ENCODE measurements around the gene ENSA. TPM values are rescaled to one million over a fixed set of nuclear protein-coding genes. Genes with fewer than 3 reads are reported as not detected.
"Not testable (repeated sequence)": the region's sequence is repeated elsewhere in the genome, so short reads cannot be mapped to it uniquely, and the experiment has no call there.

ENSA gene
- total RNA-seq, 6 experiments from 2014 or later = 60.4 to 166 (median 71.2) TPM

- 70% methylated on average over 9 of the region's 9 CpGs for WGBS (ENCODE audit: insufficient coverage, low coverage, low lambda C conversion rate, missing lambda C conversion rate)
- no peak for DNase-seq
- Histone ChIP-seq H3K27me3 (no peaks in the 10 kb centered on the region), H3K9me3 (no peaks in the 10 kb centered on the region), H3K36me3 (peaks cover 0 to 18% (median 3%) of the 10 kb centered on the region in 4 donors), H3K4me1 (peaks cover 0 to 10% (median 4%) of the 10 kb centered on the region in 4 donors), H3K27ac (no peak overlapping the region), H3K4me3 (no peak overlapping the region)
- intact Hi-C loops (cut with DNase I) = no loop called here
- no peak for TF ChIP-seq CTCF (IDR thresholded peaks at IDR 0.05)
- TF ChIP-seq POLR2A (IDR thresholded peaks at IDR 0.05) = no peak
- peak in 3 of 4 donors; percentile 49 to 77 (median 65) for ATAC-seq
Measured at GRCh38 chr1:150662811-150663210, 33.4 kb upstream of the ENSA start.

DNA sequence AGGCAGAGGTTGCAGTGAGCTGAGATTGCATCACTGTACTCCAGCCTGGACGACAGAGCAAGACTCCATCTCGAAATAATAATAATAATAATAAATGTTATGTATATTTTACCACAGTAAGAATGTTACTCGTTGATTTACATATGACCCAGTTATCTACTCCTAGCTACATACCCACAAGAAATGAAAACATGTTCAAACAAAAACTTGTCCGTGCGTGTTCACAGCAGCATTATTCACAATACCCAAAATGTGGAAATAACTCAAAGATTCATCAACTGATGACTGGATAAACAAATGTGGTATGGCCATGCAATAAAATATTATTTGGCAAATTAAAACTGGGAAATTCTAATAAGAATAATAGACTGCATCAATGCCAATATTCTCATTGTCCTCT lies 31.7 kb upstream of the ENSA start:
- ATAC-seq (no peak), DNase-seq (no peak)
- no peak for TF ChIP-seq POLR2A (IDR thresholded peaks at IDR 0.05)
- TF ChIP-seq CTCF (IDR thresholded peaks at IDR 0.05) = no peak
- Histone ChIP-seq H3K9me3 (no peaks in the 10 kb centered on the region), H3K4me3 (no peak overlapping the region), H3K4me1 (peaks cover 0 to 13% (median under 1%) of the 10 kb centered on the region in 4 donors), H3K27me3 (no peaks in the 10 kb centered on the region), H3K36me3 (peaks cover 0 to 18% (median 3%) of the 10 kb centered on the region in 4 donors), H3K27ac (no peak overlapping the region)
- intact Hi-C loops (cut with DNase I) = no loop called here
- 93% methylated on average over 4 of the region's 5 CpGs for WGBS (ENCODE audit: insufficient coverage, low coverage, low lambda C conversion rate, missing lambda C conversion rate)

DNA sequence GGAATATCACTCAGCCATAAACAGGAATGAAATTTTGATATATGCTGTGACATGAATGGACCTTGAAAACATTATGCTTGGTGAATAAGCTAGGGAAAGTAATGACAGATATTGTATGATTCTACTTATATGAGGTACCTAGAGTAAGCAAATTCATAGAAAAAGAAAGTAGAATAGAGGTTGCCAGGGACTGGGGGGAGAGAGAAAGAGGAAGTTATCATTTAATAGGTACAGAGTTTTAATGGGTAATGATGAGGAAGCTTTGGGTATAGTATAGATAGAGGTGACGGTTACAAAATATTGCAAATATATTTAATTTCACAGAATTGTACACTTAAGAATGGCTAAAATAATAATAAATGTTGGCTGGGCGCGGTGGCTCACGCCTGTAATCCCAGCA lies 31.2 kb upstream of the ENSA start:
- no peak overlapping the region for H3K4me3 ChIP-seq
- H3K9me3 ChIP-seq = no peaks in the 10 kb centered on the region
- peaks cover 0 to 19% (median 2%) of the 10 kb centered on the region in 4 donors for H3K4me1 ChIP-seq
- 83% methylated on average over 4 of the region's 4 CpGs for WGBS (ENCODE audit: insufficient coverage, low coverage, low lambda C conversion rate, missing lambda C conversion rate)
- no peaks in the 10 kb centered on the region for H3K27me3 ChIP-seq
- intact Hi-C loops (cut with DNase I) = no loop called here
- H3K27ac ChIP-seq = no peak overlapping the region
- DNase-seq (no peak), ATAC-seq (no peak)
- H3K36me3 ChIP-seq = peaks cover 0 to 18% (median 3%) of the 10 kb centered on the region in 4 donors
- TF ChIP-seq CTCF (IDR thresholded peaks at IDR 0.05) = no peak

- DNase-seq; intact Hi-C loops (cut with DNase I); H3K9me3 ChIP-seq; ATAC-seq; H3K27me3 ChIP-seq: not testable (repeated sequence)
- Histone ChIP-seq H3K4me3 (peak overlapping the region in 1 of 3 donors; percentile 10), H3K4me1 (peaks cover 0 to 26% (median 2%) of the 10 kb centered on the region in 4 donors), H3K36me3 (peaks cover 0 to 16% (median 3%) of the 10 kb centered on the region in 4 donors), H3K27ac (peak overlapping the region in 2 of 3 donors; percentile 16 to 28)
- 21% methylated on average over 4 of the region's 4 CpGs for WGBS (ENCODE audit: insufficient coverage, low coverage, low lambda C conversion rate, missing lambda C conversion rate)
Measured at GRCh38 chr1:150657064-150657463, 27.7 kb upstream of the ENSA start.

- H3K27ac ChIP-seq = not testable (repeated sequence)
Measured at GRCh38 chr1:150654635-150655034, 25.2 kb upstream of the ENSA start.

More at GRCh38 chr1:150654635-150655034, 25.2 kb upstream of the ENSA start:
- H3K9me3 ChIP-seq; ATAC-seq; intact Hi-C loops (cut with DNase I); DNase-seq; H3K27me3 ChIP-seq; H3K36me3 ChIP-seq; H3K4me3 ChIP-seq: not testable (repeated sequence)
- 92% methylated on average over 8 of the region's 10 CpGs for WGBS (ENCODE audit: insufficient coverage, low coverage, low lambda C conversion rate, missing lambda C conversion rate)
- peaks cover 0 to 26% (median 2%) of the 10 kb centered on the region in 4 donors for H3K4me1 ChIP-seq

All from right lobe of liver (tissue), 6 donors.